Activated T-cell treated with anti-CD3 and anti-CD28 coated beads for 24 hours (primary cell): ENCODE results near the gene GANC.
"Not testable (repeated sequence)": the region's sequence is repeated elsewhere in the genome, so short reads cannot be mapped to it uniquely, and the experiment has no call there.

Experiments
- DNase-seq: peaks from one replicate; pipeline ENCODE4 v3.0.0-alpha.2; 2020; ENCODE audit warnings: low read depth

GANC gene

GRCh38 chr15:42284551-42284950 is 11.6 kb downstream of the GANC start:
- no peak for DNase-seq

GRCh38 chr15:42285034-42285433 is 12.0 kb downstream of the GANC start:
- no peak for DNase-seq

DNA sequence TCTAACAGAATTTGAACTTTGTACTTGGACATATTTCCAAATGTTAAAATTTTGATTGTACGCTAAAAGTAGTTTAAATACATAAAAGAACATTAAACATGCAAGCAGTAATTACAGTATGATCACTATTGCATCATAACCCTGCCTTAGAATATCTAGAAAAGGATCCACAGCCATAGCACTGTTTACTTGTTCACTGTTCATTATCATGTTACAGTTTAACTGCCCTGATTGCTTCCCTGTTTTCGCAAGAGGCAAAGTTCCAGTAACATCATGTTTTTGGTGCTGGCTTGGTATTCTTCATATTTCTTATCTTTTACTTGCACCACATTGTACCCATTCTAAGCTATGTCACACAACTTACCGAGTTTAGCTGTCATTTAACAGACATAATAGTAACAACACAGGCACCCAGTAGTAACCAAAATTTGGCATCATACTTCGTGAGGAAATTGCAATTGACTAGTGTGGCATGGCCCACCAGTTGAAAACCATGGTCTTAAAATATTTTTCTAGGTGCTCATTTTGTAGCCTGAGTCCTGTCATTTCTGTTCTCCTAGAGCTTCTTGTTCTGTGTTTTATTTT is 13.5 kb downstream of the GANC start:
- DNase-seq: no peak

DNA sequence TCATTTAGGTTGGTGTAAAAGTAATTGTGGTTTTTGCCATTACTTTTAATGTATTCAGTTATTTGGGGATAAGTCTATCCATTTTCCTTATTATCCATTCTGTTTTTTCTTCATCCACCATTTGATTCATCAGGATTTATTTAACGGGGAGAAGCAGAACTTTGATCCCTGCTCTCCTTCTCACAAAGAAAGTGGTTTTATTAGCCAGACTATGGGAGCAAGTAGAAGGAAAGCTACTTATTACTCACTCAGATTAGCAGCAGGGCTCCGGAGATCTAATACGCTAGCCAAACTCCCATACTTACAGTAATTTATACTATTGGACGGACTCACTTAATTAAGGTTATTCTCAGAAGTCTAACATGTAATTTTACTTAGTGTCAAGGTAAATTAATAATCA is 14.9 kb downstream of the GANC start:
- DNase-seq: no peak

DNA sequence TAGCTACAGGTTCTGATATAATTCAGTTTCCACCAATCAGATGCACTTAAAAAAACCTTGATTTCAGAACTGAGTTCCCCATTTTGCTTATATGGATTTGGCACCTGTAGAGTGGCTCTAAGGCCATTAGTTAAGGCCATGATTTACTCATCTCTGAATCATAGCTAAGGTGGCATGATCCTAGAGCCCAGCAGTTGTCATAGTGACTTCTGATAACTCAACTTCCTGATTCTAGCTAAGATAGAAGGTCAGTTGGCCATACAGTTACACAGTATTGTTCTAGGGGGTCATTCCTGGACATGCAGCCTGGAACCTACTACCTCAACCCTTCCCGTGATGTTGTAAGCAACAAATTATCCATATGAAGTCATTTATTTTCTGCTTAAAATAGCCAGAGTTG is 16.2 kb downstream of the GANC start:
- no peak for DNase-seq

DNA sequence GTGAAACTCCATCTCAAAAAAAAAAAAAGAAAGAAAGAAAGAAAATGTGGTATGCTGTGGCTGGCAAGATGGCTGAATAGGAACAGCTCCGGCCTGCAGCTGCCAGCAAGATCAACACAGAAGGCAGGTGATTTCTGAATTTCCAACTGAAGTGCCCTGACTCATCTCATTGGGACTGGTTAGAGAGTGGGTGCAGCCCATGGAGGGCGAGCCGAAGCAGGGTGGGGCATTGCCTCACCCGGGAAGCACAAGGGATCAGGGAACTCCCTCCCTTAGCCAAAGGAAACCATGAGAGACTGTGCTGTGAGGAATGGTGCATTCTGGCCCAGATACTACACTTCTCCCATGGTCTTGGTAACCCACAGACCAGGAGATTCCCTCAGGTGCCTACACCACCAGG is 28.0 kb downstream of the GANC start:
- not testable (repeated sequence) for DNase-seq

DNA sequence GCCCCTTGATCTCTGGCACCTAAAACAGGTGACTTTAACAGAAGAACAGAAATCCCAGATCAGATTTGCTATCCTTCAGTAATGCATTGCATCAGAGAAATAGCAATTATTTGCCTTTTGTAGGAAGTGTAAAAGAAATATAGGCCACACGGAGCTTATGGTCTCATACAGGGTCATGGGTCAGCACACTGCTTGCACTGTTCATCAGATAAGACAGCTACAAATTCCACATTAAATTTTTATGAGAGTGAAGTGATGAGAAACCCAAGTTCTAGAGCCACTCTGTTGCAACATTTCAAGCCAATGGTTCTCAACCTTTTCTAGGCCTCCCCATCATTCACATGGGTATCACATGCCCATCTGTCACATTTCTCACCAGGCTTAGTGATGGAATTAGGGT is 33.7 kb downstream of the GANC start:
- no peak for DNase-seq

- no peak for DNase-seq
Observed at GRCh38 chr15:42313463-42313862, 40.5 kb downstream of the GANC start.

GRCh38 chr15:42314818-42315217 is 41.8 kb downstream of the GANC start:
- DNase-seq: no peak

GRCh38 chr15:42315521-42315920 is 42.5 kb downstream of the GANC start:
- DNase-seq: no peak

DNA sequence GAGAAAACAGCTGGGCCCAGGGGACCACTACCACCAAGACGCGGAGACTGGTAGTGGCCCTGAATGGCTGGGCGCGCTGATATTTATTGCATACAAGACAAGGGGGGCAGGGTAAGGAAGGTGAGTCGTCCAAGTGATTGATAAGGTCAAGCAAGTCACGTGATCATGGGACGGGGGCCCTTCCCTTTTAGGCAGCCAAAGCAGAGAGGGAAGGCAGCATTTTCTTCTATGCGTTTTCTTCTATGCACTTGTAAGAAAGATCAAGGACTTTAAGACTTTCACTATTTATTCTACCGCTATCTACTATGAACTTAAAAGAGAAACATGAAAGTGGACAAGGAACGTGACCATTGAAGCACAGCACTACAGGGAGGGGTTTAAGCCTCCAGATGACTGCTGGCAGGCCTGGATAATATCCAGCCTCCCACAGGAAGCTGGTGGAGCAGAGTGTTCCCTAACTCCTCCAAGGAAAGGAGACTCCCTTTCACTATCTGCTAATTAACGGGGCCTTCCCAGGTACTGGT is 43.3 kb downstream of the GANC start:
- not testable (repeated sequence) for DNase-seq

DNA sequence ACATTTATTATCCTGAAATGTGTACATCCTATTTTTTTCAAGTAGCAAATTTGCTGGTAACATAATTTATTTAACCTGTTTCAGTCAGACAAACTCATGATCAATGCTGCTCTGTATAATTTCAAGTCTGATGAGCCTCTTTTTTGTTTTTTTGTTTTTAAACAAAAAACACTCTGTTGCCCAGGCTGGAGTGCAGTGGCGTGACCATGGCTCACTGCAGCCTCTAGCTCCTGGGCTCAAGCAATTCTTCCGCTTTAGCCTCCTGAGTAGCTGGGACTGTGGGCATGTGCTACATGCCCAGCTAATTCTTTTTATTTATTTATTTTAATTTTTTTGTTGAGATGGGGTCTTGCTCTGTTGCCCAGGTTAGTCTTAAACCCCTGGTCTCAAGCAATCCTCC is 46.2 kb downstream of the GANC start:
- no peak for DNase-seq

DNA sequence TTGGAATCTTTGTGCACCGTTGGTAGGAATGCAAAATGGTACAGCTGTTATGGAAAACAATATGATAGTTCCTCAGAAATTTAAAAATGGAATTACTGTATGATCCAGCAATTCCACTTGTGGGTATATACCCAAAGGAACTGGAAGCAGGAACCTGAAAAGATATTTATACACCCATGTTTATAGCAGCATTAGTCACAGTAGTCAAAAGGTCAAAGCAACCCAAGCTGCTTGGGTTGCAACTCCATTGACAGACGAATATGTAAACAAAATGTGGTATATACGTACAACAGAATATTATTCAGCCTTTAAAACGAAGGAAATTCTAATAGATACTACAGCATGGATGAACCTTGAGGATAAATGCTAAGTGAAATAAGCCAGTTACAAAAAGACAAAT is 51.3 kb downstream of the GANC start:
- DNase-seq: no peak

DNA sequence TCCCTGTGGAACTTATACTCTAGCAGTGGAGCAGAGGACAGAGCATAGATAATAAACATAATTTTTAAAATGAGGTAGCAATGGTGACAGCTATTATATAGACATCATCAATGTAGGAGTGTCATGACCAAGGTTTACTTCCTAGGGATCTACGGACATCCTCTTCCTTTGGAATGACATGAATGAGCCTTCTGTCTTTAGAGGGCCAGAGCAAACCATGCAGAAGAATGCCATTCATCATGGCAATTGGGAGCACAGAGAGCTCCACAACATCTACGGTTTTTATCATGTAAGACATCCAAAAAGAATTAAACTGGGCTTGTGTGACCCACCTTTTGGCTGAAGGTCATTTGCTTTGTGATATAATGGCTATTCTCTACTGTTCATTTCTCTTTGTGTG is 56.2 kb downstream of the GANC start:
- no peak for DNase-seq

DNA sequence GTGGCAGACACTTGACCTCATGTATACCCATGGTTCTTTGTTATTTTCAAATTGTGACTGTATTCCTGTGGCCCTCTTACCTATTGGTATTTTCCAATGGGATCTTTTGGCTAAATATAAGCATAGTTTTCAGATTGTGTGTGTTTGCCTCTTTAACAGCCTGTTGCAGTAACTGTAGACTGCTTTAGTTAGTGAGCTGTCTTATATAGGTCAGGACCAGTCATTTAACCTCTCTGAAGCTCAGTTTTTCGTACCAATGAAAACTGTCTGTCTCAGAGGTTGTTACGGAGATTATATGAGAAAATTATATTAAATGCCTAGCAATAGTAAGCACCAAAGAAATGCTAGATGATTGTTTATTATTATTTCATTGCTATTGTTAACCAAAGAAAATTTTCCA is 57.0 kb downstream of the GANC start:
- no peak for DNase-seq

DNA sequence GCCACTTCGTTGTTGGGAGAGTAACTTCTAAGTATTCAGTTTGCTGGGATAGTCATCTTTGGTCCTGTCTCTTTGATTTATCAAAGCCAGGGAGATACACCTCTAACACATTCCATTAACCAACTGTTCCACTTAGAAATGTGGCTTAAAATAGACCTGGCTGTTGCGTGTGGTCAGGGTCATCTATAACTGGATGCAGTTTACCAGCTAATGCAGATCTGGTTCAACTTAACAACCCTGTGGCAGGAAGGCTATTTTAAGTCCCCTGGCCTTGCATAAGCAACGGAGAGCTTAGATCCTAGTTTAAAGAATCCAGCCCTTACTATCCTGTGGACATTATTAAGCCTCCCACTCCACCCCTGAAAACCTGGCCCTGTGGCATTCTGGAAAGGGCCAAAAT is 58.2 kb downstream of the GANC start:
- no peak for DNase-seq

- DNase-seq: no peak
Observed at GRCh38 chr15:42332331-42332730, 59.3 kb downstream of the GANC start.

DNA sequence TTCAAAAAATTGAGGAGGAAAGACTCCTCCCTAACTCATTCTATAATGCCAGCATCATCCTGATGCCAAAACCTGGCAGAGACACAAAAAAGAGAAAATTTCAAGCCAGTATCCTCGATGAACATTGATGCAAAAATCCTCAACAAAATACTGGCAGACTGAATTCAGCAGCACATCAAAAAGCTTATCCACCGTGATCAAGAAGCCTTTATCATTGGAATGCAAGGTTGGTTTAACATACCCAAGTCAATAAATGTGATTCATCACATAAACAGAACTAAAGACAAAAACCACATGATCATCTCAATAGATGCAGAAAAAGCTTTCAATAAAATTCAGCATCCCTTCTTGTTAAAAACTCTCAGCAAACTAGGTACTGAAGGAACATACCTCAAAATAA is 62.1 kb downstream of the GANC start:
- no peak for DNase-seq

DNA sequence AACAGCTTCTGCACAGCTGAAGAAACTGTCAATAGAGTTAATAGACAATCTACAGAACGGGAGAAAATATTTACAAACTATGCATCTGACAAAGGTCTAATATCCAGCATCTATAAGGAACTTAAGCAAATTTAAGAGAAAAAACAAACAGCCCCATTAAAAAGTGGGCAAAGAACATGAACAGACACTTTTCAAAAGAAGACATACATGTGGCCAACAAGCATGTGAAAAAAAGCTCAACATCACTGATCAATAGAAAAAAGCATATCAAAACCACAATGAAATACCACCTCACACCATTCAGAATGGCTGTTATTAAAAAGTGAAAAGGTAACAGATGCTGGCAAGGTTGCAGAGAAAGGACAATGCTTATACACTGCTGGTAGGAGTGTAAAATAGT is 63.6 kb downstream of the GANC start:
- not testable (repeated sequence) for DNase-seq

GRCh38 chr15:42337104-42337503 is 64.1 kb downstream of the GANC start:
- not testable (repeated sequence) for DNase-seq

DNA sequence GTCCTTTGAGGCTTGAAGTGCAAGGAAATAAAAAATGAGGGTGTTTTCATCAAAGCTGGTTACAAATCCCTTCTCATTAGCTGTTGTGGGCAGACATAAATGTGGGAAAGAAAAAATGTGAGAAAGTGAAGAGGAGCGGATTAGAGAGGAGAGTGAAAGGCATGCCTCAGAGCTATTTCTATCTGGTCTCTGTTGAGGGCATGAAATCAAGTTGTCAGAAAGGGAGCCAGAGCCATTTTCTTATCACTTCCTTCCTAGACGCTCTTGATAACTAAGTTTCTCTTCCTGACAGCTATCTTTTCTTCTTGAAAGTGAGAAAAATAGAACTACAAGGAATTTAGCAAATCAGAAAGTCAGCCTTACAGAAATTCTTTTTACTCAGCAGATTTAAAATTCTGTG is 65.5 kb downstream of the GANC start:
- no peak for DNase-seq

DNA sequence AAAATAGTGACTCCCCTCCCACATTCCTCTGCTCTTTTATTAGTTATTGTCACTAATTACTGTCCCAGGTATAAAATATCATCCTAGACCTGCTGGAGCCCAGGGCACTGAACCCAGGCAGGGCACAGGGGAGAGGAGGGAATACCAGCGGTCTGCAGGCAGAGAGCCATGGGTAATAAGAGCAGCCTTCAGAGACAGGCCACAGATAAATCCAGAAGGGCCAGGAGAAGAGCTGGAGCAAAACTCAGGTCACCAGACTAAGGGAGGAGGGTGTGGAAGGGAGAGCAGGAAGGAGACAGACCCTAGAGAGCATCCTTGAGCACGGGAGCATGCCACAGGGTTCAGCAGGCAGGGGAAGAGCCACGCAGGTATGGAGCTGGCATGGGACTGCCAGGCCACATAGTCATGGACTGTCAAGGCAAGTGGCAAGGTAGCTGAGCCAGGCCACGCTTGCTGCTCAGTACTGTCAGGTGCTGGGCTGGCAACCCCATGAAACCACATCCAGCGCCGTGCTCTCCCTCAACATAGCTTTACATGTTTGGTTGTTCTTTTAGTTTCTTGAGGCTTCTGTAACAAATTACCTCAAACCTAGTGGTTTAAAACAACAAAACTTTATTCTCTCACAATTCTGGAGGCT is 70.7 kb downstream of the GANC start:
- DNase-seq: no peak

- no peak for DNase-seq
Observed at GRCh38 chr15:42344763-42345162, 71.8 kb downstream of the GANC start.

DNA sequence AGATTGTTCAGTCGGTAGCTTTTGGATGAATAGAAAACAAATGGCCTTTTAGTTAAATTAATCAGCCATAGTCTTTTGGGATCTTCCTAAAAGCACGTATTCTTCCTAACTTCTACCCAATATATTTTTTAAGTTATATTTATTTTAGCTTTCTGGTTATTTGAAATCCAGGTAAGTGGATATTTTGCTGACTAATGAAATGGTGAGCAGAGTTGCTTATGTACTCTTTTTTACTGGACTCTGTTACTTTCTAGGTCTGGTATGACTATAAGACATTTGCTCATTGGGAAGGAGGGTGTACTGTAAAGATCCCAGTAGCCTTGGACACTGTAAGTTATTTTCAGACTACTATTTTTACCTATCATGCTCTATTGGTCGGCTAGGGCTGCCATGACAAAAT is 72.5 kb downstream of the GANC start:
- no peak for DNase-seq
